ENCODE measurements around the gene DAPL1.

DAPL1 gene, protein sequence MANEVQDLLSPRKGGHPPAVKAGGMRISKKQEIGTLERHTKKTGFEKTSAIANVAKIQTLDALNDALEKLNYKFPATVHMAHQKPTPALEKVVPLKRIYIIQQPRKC

DNA sequence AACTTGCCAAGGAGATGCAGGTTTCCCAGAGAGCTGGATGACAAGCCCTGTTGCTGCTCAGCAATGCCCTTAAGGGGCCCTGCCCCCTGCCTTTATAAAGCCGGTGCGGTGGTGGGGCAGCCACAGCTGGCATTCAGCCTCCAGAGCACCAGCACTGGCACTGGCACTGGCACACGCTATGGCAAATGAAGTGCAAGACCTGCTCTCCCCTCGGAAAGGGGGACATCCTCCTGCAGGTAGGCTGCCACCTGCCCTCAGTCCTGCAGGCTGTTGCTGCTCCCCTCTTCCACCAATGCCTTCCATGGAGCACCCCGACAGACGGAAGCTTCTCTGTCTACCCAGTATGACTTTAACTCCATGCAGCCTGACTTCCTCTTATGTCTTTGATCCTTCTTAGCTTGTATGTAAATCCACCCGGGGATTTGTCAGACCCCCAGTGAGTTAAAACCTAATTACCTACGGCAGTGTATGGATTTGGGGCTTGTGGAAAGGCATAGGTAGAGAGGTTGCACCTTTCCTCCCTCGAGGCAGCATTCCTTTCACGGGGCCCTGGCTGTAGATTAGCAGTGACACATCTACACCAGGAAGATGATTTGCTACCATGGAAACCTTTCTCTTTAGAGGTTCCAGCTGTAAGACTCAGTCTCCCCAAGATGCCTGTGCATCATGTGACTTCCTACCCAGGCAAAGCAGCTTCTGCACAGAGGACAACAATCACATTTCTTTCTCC lies at the start of gene DAPL1:
Gene DAPL1, plus strand, starts transcription at position 123 of the 730 bp plus-strand sequence. Its CDS starts 56 bp downstream, at position 179.
- Histone ChIP-seq H3K4me1 (ENCODE audit: control insufficient read depth, insufficient read depth, low read length) (peaks cover 2% of the 10 kb centered on the region), H3K27ac (ENCODE audit: low read length) (no peak within 1 kb of the TSS), H3K27me3 (ENCODE audit: control insufficient read depth, insufficient read depth, low read length) (no peaks in the 10 kb centered on the region), H3K36me3 (ENCODE audit: control insufficient read depth, insufficient read depth, low read length) (no peaks in the 10 kb centered on the region), H3K9me3 (ENCODE audit: control insufficient read depth, insufficient read depth, low read length) (no peaks in the 10 kb centered on the region), H3K4me3 (ENCODE audit: low read length) (no peak within 1 kb of the TSS)
- DNase-seq (ENCODE audit: low read depth, low spot score) = no peak
- WGBS (ENCODE audit: insufficient coverage, insufficient read length) = no CpG with 5 or more reads among the region's 10 CpGs

DNA sequence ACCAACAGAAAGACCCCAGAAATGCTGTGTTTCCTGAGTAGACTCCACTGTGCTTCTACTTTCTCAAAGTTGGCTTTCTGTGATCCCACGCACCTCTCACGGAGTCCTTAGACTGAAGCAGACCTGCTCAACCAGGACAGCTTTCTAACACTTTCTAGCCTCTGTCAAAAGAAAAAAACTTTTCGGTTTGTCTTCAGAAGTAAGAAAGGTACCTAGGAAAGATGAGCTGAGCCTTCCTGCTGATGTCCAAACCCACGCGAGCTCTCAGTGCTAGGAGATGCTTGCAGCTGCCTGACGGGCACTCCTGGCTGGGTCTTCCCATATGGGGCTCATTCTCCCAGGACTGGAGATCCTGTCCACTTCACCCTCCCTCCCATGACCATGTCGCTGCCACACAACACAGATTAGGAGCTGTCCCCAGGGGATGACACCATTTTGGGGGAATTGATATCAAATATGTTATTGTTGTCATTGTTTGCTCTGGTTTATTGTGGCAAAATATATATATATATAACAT lies 49.2 kb upstream of the DAPL1 start:
- WGBS (ENCODE audit: insufficient coverage, insufficient read length) = no CpG with 5 or more reads among the region's 7 CpGs
- H3K4me1 ChIP-seq (ENCODE audit: control insufficient read depth, insufficient read depth, low read length) = peaks cover 5% of the 10 kb centered on the region; the same call in 1 of the 2 replicates
- no peaks in the 10 kb centered on the region for H3K9me3 ChIP-seq (ENCODE audit: control insufficient read depth, insufficient read depth, low read length)
- no peak overlapping the region for H3K4me3 ChIP-seq (ENCODE audit: low read length)
- no peaks in the 10 kb centered on the region for H3K36me3 ChIP-seq (ENCODE audit: control insufficient read depth, insufficient read depth, low read length)
- no peaks in the 10 kb centered on the region for H3K27me3 ChIP-seq (ENCODE audit: control insufficient read depth, insufficient read depth, low read length)
- no peak overlapping the region for H3K27ac ChIP-seq (ENCODE audit: low read length)
- DNase-seq (ENCODE audit: low read depth, low spot score) = no peak

DNA sequence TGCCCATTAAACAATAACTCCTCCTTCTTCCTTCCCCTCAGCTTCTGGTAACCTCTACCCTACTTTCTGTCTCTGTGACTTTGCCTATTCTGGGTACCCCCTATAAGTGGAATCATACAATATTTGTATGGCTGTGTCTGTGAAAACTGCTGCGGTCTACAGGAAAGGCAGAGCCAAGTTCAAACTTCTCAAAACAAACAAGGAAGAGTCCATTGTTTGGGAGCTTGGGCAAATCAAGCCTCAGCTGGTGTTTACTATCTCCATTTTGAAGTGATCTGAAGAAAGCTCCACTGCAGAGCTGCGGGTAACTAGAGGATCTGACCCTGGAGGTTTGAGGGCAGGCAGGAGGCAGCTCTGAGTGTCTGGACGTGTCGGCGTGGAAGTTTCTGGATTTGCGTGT lies 48.6 kb upstream of the DAPL1 start:
- DNase-seq (ENCODE audit: low read depth, low spot score) = no peak
- H3K4me3 ChIP-seq (ENCODE audit: low read length) = no peak overlapping the region
- H3K4me1 ChIP-seq (ENCODE audit: control insufficient read depth, insufficient read depth, low read length) = peaks cover 5% of the 10 kb centered on the region; the same call in 1 of the 2 replicates
- H3K36me3 ChIP-seq (ENCODE audit: control insufficient read depth, insufficient read depth, low read length) = no peaks in the 10 kb centered on the region
- H3K27me3 ChIP-seq (ENCODE audit: control insufficient read depth, insufficient read depth, low read length) = no peaks in the 10 kb centered on the region
- H3K27ac ChIP-seq (ENCODE audit: low read length) = no peak overlapping the region
- H3K9me3 ChIP-seq (ENCODE audit: control insufficient read depth, insufficient read depth, low read length) = no peaks in the 10 kb centered on the region
- no CpG with 5 or more reads among the region's 6 CpGs for WGBS (ENCODE audit: insufficient coverage, insufficient read length)

DNA sequence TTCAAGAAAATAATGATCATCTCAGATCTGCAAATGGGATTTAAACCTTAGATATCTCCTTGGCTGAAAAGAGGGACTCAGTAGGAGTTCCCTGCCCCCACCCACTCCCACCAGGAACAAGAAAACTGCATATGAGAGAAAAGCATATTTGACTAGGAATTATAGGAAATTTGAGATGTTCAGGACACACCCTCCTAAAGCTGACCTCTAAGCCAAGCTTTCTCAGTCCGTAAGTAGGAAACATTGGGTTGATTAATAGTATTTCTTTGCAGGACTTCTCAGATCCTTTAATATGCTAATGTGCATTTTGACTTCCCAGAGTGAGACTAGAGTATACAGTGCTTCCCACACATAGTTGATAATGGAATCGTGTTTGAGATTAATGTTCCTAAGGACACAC lies 47.8 kb upstream of the DAPL1 start:
- no peak for DNase-seq (ENCODE audit: low read depth, low spot score)
- no peaks in the 10 kb centered on the region for H3K36me3 ChIP-seq (ENCODE audit: control insufficient read depth, insufficient read depth, low read length)
- H3K27me3 ChIP-seq (ENCODE audit: control insufficient read depth, insufficient read depth, low read length) = no peaks in the 10 kb centered on the region
- WGBS (ENCODE audit: insufficient coverage, insufficient read length) = no CpG with 5 or more reads among the region's 2 CpGs
- no peaks in the 10 kb centered on the region for H3K9me3 ChIP-seq (ENCODE audit: control insufficient read depth, insufficient read depth, low read length)
- no peak overlapping the region for H3K4me3 ChIP-seq (ENCODE audit: low read length)
- H3K4me1 ChIP-seq (ENCODE audit: control insufficient read depth, insufficient read depth, low read length) = peaks cover 5% of the 10 kb centered on the region; the same call in 1 of the 2 replicates
- no peak overlapping the region for H3K27ac ChIP-seq (ENCODE audit: low read length)

DNA sequence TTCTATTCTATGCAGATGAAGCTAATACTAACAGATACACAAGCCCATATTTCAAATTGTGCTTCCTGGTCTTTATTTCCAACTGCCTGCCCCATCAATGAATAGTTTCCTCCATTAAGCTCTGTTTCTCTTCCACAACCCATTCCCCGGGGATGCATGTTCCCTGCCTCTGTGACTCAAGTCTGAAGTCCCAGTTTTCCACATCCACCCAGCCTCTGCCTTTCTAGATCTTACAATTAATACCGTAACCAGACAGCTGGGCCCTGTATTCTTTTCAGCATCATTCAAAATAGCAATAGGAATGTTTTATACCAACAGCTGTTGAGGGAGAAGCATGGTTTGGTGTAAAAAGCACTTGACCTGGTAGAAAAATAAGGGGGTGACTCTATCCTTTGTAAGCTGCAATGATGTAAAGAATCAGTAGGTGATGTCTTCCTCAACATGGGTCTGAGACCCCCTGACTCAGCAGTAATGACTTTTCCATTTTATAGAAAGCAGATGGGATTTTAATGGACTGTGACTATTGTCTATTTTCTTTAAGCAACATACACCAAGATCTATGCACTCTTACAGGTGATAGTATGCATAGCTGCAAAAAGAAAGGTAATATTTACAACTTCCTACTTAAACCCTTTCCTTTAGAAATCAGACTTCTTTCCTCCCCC lies 46.1 kb upstream of the DAPL1 start:
- DNase-seq (ENCODE audit: low read depth, low spot score) = no peak
- Histone ChIP-seq H3K27ac (ENCODE audit: low read length) (no peak overlapping the region), H3K27me3 (ENCODE audit: control insufficient read depth, insufficient read depth, low read length) (no peaks in the 10 kb centered on the region), H3K4me3 (ENCODE audit: low read length) (no peak overlapping the region), H3K4me1 (ENCODE audit: control insufficient read depth, insufficient read depth, low read length) (peaks cover 5% of the 10 kb centered on the region; the same call in 1 of the 2 replicates), H3K9me3 (ENCODE audit: control insufficient read depth, insufficient read depth, low read length) (no peaks in the 10 kb centered on the region), H3K36me3 (ENCODE audit: control insufficient read depth, insufficient read depth, low read length) (no peaks in the 10 kb centered on the region)
- WGBS (ENCODE audit: insufficient coverage, insufficient read length) = no CpG with 5 or more reads among the region's 2 CpGs

DNA sequence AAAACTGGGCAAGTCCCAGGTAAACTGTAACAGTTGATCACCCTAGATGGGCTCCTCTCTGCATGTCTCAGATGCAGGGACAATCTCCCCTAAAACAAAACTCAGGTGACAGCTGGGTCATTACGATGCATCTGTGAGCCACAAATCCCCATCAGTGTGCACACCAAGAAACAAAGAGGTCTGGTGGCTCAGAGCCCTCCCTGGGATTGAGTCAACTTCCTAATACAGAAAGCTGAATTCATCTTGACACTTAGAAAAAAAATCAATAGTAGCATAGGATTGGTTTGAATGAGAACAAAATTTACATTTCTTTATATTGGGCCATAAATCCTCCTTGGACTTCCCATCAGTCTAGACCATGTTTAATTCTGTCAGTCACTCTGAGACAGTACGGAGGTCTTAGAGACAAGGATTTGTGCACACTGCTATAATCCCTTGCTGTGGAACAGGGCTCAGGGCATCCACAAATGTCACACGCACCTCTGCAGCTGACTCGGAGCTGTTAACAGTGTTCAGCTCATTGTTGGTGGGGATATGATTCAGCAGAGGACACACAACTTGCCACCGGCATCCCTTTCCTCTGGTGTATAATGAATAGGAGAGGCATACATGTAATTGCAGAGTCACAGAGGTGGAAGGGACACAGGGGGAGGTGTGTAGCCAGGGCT lies 44.5 kb upstream of the DAPL1 start:
- DNase-seq (ENCODE audit: low read depth, low spot score) = no peak
- Histone ChIP-seq H3K4me1 (ENCODE audit: control insufficient read depth, insufficient read depth, low read length) (no peaks in the 10 kb centered on the region), H3K27me3 (ENCODE audit: control insufficient read depth, insufficient read depth, low read length) (no peaks in the 10 kb centered on the region), H3K27ac (ENCODE audit: low read length) (no peak overlapping the region), H3K9me3 (ENCODE audit: control insufficient read depth, insufficient read depth, low read length) (no peaks in the 10 kb centered on the region), H3K36me3 (ENCODE audit: control insufficient read depth, insufficient read depth, low read length) (no peaks in the 10 kb centered on the region), H3K4me3 (ENCODE audit: low read length) (no peak overlapping the region)
- WGBS (ENCODE audit: insufficient coverage, insufficient read length) = no CpG with 5 or more reads among the region's 5 CpGs

DNA sequence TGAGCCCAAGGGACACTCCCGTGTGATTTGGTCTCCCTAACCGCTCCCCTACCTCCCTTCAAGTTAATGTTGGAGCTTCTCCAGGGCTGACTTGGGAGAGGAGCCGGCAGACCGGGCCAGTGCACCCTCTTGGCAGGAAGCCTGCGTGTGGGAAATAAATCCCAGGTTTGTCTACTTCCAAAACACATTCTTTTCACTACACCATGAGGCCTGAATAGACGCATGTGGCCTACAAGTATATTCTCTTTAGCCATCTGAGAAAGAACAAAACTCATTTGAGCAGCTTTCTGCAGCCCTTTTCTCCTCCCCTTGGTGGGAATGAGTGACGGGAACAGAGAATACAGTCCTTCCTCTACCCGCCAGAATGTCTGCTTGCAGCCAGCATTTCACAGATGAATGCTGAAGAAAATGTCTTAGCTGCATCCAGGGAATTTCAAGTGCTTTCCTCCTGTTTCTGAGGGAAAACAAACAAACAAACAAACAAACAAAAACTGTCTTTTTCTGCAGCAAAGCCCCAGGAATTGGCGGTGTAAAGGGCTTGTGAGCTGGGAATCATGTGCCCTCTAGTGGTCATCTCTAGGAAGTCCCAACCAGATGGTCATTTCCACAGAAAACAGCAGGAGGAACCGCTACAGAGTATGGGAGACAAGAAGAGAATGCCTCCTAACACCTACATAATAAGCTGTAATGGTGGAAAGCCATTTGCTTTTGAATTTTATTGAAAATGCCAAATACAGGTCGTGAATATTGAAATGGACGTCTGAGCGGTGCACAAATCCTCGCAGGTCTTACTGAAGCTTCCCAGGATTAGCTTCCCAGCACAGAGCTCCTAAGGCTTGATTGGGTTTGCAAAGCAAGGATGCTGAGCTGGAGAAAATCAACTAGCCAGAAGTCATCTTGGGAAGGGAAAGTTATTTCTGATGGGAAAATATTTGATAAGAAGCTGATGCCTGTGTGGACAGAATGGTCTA lies 41.2 kb upstream of the DAPL1 start:
- DNase-seq (ENCODE audit: low read depth, low spot score) = peak; percentile 66
- Histone ChIP-seq H3K27me3 (ENCODE audit: control insufficient read depth, insufficient read depth, low read length) (no peaks in the 10 kb centered on the region), H3K36me3 (ENCODE audit: control insufficient read depth, insufficient read depth, low read length) (no peaks in the 10 kb centered on the region), H3K4me1 (ENCODE audit: control insufficient read depth, insufficient read depth, low read length) (no peaks in the 10 kb centered on the region), H3K27ac (ENCODE audit: low read length) (no peak overlapping the region), H3K9me3 (ENCODE audit: control insufficient read depth, insufficient read depth, low read length) (no peaks in the 10 kb centered on the region), H3K4me3 (ENCODE audit: low read length) (no peak overlapping the region)
- no CpG with 5 or more reads among the region's 14 CpGs for WGBS (ENCODE audit: insufficient coverage, insufficient read length)

DNA sequence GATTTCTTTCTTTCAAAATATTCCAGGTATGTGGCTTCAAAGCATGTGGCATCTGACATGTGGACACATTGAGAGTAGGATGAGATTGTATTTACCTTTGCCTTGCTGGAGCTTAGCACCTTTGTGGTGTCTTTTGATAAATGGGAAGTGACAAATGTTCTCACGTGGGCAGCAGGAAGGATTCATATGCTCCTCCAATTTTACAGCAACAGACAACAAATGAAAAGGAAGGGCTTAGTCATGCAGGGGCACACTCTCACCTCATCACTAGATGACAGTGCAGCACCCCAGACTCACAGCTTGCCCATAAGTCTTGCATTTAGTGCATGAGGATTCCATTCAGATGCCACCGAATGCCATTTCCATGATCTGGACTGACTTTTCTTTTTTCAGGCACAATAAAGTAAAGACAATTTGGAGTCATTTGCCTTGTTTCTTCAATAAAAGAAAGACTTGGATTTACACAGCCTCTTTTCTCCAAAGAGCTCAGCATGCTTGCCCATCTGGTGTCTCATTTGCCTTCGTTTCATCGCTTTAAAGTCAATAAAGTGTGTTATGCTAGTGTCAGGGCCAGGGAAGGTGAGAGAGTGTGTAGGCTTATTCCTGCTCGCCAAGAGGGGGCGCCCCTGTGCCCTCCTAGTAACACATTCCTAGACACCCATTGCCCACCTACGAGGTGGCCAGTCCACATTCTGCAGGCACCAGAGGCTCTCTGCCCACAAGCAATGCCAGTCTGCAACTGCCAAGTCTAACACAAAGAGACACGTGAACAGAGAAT lies 39.6 kb upstream of the DAPL1 start:
- Histone ChIP-seq H3K36me3 (ENCODE audit: control insufficient read depth, insufficient read depth, low read length) (no peaks in the 10 kb centered on the region), H3K4me3 (ENCODE audit: low read length) (no peak overlapping the region), H3K9me3 (ENCODE audit: control insufficient read depth, insufficient read depth, low read length) (no peaks in the 10 kb centered on the region), H3K27ac (ENCODE audit: low read length) (no peak overlapping the region), H3K27me3 (ENCODE audit: control insufficient read depth, insufficient read depth, low read length) (no peaks in the 10 kb centered on the region), H3K4me1 (ENCODE audit: control insufficient read depth, insufficient read depth, low read length) (no peaks in the 10 kb centered on the region)
- peak; percentile 37 for DNase-seq (ENCODE audit: low read depth, low spot score)
- no CpG with 5 or more reads among the region's 8 CpGs for WGBS (ENCODE audit: insufficient coverage, insufficient read length)

DNA sequence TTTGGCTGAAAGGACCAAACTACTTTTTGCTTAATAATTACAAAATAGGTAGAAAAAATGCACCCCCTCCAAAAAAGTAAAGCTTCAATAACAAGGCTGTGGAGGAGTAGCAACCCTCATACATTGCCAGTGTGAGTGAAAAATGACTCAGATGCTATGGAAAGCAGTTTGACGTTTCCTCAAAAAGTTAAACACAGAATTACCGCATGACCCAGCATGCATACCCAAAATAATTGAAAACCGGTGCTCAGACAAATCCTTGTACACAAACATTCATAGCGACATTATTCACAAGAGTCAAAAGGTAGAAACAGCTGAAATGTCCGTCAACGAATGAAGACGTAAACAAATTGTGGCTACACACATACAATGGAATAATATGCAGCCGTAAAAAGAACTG lies 38.8 kb upstream of the DAPL1 start:
- no peak overlapping the region for H3K27ac ChIP-seq (ENCODE audit: low read length)
- DNase-seq (ENCODE audit: low read depth, low spot score) = no peak
- H3K36me3 ChIP-seq (ENCODE audit: control insufficient read depth, insufficient read depth, low read length) = no peaks in the 10 kb centered on the region
- H3K9me3 ChIP-seq (ENCODE audit: control insufficient read depth, insufficient read depth, low read length) = no peaks in the 10 kb centered on the region
- no peak overlapping the region for H3K4me3 ChIP-seq (ENCODE audit: low read length)
- H3K4me1 ChIP-seq (ENCODE audit: control insufficient read depth, insufficient read depth, low read length) = no peaks in the 10 kb centered on the region
- no CpG with 5 or more reads among the region's 8 CpGs for WGBS (ENCODE audit: insufficient coverage, insufficient read length)
- H3K27me3 ChIP-seq (ENCODE audit: control insufficient read depth, insufficient read depth, low read length) = no peaks in the 10 kb centered on the region

All from iPS DF 6.9 (cell line).